ENCODE data around the gene CAMK1D. TPM values are rescaled to one million over a fixed set of nuclear protein-coding genes. Genes with fewer than 3 reads are reported as not detected.

Gene CAMK1D
- polyA plus RNA-seq, 1 experiment = 8.2 TPM

GRCh38 chr10:12369982-12370381, 20.6 kb downstream of the CAMK1D start:
- DNase-seq (ENCODE audit: low read depth, low spot score) = no peak
- no peak overlapping the region for H3K27ac ChIP-seq (ENCODE audit: low read depth, low read length)
- TF ChIP-seq, protein P1, sequence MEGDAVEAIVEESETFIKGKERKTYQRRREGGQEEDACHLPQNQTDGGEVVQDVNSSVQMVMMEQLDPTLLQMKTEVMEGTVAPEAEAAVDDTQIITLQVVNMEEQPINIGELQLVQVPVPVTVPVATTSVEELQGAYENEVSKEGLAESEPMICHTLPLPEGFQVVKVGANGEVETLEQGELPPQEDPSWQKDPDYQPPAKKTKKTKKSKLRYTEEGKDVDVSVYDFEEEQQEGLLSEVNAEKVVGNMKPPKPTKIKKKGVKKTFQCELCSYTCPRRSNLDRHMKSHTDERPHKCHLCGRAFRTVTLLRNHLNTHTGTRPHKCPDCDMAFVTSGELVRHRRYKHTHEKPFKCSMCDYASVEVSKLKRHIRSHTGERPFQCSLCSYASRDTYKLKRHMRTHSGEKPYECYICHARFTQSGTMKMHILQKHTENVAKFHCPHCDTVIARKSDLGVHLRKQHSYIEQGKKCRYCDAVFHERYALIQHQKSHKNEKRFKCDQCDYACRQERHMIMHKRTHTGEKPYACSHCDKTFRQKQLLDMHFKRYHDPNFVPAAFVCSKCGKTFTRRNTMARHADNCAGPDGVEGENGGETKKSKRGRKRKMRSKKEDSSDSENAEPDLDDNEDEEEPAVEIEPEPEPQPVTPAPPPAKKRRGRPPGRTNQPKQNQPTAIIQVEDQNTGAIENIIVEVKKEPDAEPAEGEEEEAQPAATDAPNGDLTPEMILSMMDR (IDR thresholded peaks at IDR 0.05; ENCODE audit: low read depth, low read length) = no peak
- no peaks in the 10 kb centered on the region for H3K9me3 ChIP-seq (ENCODE audit: control insufficient read depth, insufficient read depth, low read length)
- no peaks in the 10 kb centered on the region for H3K27me3 ChIP-seq (ENCODE audit: control insufficient read depth, insufficient read depth, low read length)
- ChIA-PET POLR2A (no interaction called here), CTCF (no interaction called here)
- H3K4me3 ChIP-seq (ENCODE audit: low read depth, low read length) = no peak overlapping the region

DNA sequence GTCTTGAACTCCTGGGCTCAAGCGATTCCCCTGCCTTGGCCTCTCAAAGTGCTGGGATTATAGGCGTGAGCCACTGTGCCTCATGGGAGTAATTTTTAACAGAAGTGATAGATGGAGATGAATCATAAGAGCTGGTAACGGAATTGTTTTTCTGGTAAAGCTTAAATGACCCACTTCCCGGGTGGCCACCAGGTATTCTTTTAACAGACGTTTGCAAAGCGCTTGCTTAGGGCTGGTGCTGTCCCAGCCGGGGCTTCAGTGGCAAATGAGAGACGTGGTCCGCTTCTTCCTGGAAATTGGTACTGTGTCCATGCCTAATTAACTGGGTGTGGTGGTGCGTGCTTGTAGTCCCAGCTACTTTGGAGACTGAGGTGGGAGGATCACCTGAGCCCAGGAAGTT, 23.5 kb downstream of the CAMK1D start:
- Histone ChIP-seq H3K9me3 (ENCODE audit: control insufficient read depth, insufficient read depth, low read length) (no peaks in the 10 kb centered on the region), H3K27ac (ENCODE audit: low read depth, low read length) (no peak overlapping the region), H3K27me3 (ENCODE audit: control insufficient read depth, insufficient read depth, low read length) (no peaks in the 10 kb centered on the region), H3K4me3 (ENCODE audit: low read depth, low read length) (no peak overlapping the region)
- ChIA-PET POLR2A (no interaction called here), CTCF (no interaction called here)
- DNase-seq (ENCODE audit: low read depth, low spot score) = no peak
- TF ChIP-seq, protein P1 (IDR thresholded peaks at IDR 0.05; ENCODE audit: low read depth, low read length) = no peak

DNA sequence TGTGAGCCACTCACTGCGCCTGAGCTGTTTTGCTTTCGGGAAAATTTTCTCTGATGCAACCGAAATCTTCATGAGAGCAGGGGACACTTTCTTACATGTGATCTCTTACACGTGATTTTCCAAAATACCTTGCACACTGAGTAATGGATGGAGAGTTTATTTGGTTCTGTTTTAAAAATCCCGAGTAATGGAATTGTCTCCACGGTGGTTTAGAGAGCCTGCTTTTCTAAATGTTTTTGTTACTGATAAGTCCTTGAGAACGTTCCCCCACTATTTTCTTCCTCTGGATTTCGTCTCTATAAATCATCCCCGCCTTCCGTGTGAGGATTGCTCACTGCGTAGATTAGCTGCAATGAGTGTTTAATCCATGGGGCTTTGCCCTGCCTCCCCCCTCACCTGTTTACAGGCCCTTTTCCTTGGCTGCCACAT, 25.7 kb downstream of the CAMK1D start:
- Histone ChIP-seq H3K4me3 (ENCODE audit: low read depth, low read length) (no peak overlapping the region), H3K27me3 (ENCODE audit: control insufficient read depth, insufficient read depth, low read length) (no peaks in the 10 kb centered on the region), H3K9me3 (ENCODE audit: control insufficient read depth, insufficient read depth, low read length) (no peaks in the 10 kb centered on the region), H3K27ac (ENCODE audit: low read depth, low read length) (no peak overlapping the region)
- TF ChIP-seq, protein P1 (IDR thresholded peaks at IDR 0.05; ENCODE audit: low read depth, low read length) = no peak
- POLR2A ChIA-PET = no interaction called here
- CTCF ChIA-PET = no interaction called here
- DNase-seq (ENCODE audit: low read depth, low spot score) = no peak

GRCh38 chr10:12376211-12376610, 26.9 kb downstream of the CAMK1D start:
- POLR2A ChIA-PET = no interaction called here
- TF ChIP-seq, protein P1 (IDR thresholded peaks at IDR 0.05; ENCODE audit: low read depth, low read length) = no peak
- H3K4me3 ChIP-seq (ENCODE audit: low read depth, low read length) = no peak overlapping the region
- no peaks in the 10 kb centered on the region for H3K9me3 ChIP-seq (ENCODE audit: control insufficient read depth, insufficient read depth, low read length)
- H3K27ac ChIP-seq (ENCODE audit: low read depth, low read length) = no peak overlapping the region
- H3K27me3 ChIP-seq (ENCODE audit: control insufficient read depth, insufficient read depth, low read length) = no peaks in the 10 kb centered on the region
- CTCF ChIA-PET = no interaction called here
- DNase-seq (ENCODE audit: low read depth, low spot score) = no peak

- Histone ChIP-seq H3K27ac (ENCODE audit: low read depth, low read length) (no peak overlapping the region), H3K27me3 (ENCODE audit: control insufficient read depth, insufficient read depth, low read length) (no peaks in the 10 kb centered on the region), H3K9me3 (ENCODE audit: control insufficient read depth, insufficient read depth, low read length) (no peaks in the 10 kb centered on the region), H3K4me3 (ENCODE audit: low read depth, low read length) (no peak overlapping the region)
- DNase-seq (ENCODE audit: low read depth, low spot score) = no peak
- POLR2A ChIA-PET = no interaction called here
- TF ChIP-seq, protein P1 (IDR thresholded peaks at IDR 0.05; ENCODE audit: low read depth, low read length) = no peak
- CTCF ChIA-PET = no interaction called here
Observed at GRCh38 chr10:12377658-12378290, 28.4 kb downstream of the CAMK1D start.

Data from AG04450 (cell line).